Liver (tissue), 3 donors: ENCODE data around the gene UBE2L5.

Experiments
- ATF3 ChIP-seq: IDR thresholded peaks from 2 replicates; pipeline ENCODE4 v1.6.1; 2016; ENCODE audit warnings: antibody characterized with exemption
- CTCF ChIP-seq: fragments of 150-350 bp; IDR thresholded peaks from 2 replicates; pipeline ENCODE4 v1.5.1; 2017; ENCODE audit warnings: improper control_type of control experiment, low read depth, low read length; ENCODE audit not compliant: missing input control
- EGR1 ChIP-seq, 2 donors: IDR thresholded peaks; 2 replicates each; pipeline ENCODE4 v1.6.1; 2016 to 2018; ENCODE audit warnings: antibody characterized with exemption in 2 of 2, low read depth in 2 of 2
- HNF4G ChIP-seq: IDR thresholded peaks from 2 replicates; pipeline ENCODE4 v1.6.1; 2016; ENCODE audit warnings: antibody characterized with exemption
- JUND ChIP-seq, 2 donors: IDR thresholded peaks; 2 replicates each; pipeline ENCODE4 v1.6.1; 2016; ENCODE audit warnings: antibody characterized with exemption in 2 of 2
- MAX ChIP-seq: IDR thresholded peaks from 2 replicates; pipeline ENCODE4 v1.6.1; 2016; ENCODE audit warnings: antibody characterized with exemption
- NR2F2 ChIP-seq: IDR thresholded peaks from 2 replicates; pipeline ENCODE4 v1.6.1; 2016; ENCODE audit warnings: antibody characterized with exemption
- RAD21 ChIP-seq, 2 donors: IDR thresholded peaks; 2 replicates each; pipeline ENCODE4 v1.6.1; 2016; ENCODE audit warnings: antibody characterized with exemption in 2 of 2, mild to moderate bottlenecking in 2 of 2
- REST ChIP-seq: IDR thresholded peaks from 2 replicates; pipeline ENCODE4 v1.6.1; 2016; ENCODE audit warnings: antibody characterized with exemption, mild to moderate bottlenecking
- SP1 ChIP-seq: IDR thresholded peaks from 2 replicates; pipeline ENCODE4 v1.6.1; 2018; ENCODE audit warnings: antibody characterized with exemption, mild to moderate bottlenecking
- TAF1 ChIP-seq: conservative IDR thresholded peaks from 2 replicates; pipeline ENCODE4 v1.6.1; 2016; ENCODE audit warnings: antibody characterized with exemption, mild to moderate bottlenecking
- donor health status: healthy.
- donor health status: healthy.

GRCh38 chr13:30429235-30429634, 6.9 kb downstream of the UBE2L5 start:
- no peak for TF ChIP-seq MAX
- TF ChIP-seq RAD21 (IDR thresholded peaks at IDR 0.05): no peak
- no peak for TF ChIP-seq CTCF
- TF ChIP-seq JUND (IDR thresholded peaks at IDR 0.05): no peak
- TF ChIP-seq NR2F2: no peak
- TF ChIP-seq REST: no peak
- TF ChIP-seq EGR1 (IDR thresholded peaks at IDR 0.05; ENCODE audit: low read depth in 2 of 2): no peak
- TF ChIP-seq ATF3: no peak
- TF ChIP-seq HNF4G: no peak
- no peak for TF ChIP-seq TAF1
- TF ChIP-seq SP1: no peak
